ENCODE data around the gene TRIM29. TPM values are rescaled to one million over a fixed set of nuclear protein-coding genes. Genes with fewer than 3 reads are reported as not detected.
"Not testable (repeated sequence)": the region's sequence is repeated elsewhere in the genome, so short reads cannot be mapped to it uniquely, and the experiment has no call there.

TRIM29 gene
- total and polyA plus RNA-seq, 12 donors = 0.24 to 4.3 (median 1.1) TPM; not detected in 3

GRCh38 chr11:120182790-120183491, 45.0 kb upstream of the TRIM29 start:
- TF ChIP-seq POLR2A (IDR thresholded peaks at IDR 0.05) (no peak), CTCF (IDR thresholded peaks at IDR 0.05) (peak in 2 of 6 experiments; percentile 22 to 33)
- Histone ChIP-seq H3K9me3 (replicated peaks in 1 of 3) (no peaks in the 10 kb centered on the region), H3K27me3 (no peaks in the 10 kb centered on the region), H3K27ac (no peak overlapping the region), H3K36me3 (replicated peaks in 1 of 2) (no peaks in the 10 kb centered on the region), H3K4me1 (replicated peaks in 1 of 2) (peaks cover 18 to 36% of the 10 kb centered on the region in 2 donors), H3K4me3 (no peak overlapping the region)
- 80 to 86% (median 84%) methylated on average over 1 to 5 of the region's 5 CpGs for WGBS, 4 donors
- intact Hi-C loops (cut with DNase I) = no loop called here
- DNase-seq = peak in 5 of 7 donors; percentile 47 to 65 (median 53)

- intact Hi-C loops (cut with DNase I) = no loop called here
- DNase-seq = peak in 2 of 7 donors; percentile 11 to 34
- TF ChIP-seq POLR2A (IDR thresholded peaks at IDR 0.05) (no peak), CTCF (IDR thresholded peaks at IDR 0.05) (no peak)
- WGBS, 4 donors = 73 to 82% (median 78%) methylated on average over 7 of the region's 7 CpGs
- no peak overlapping the region for H3K4me3 ChIP-seq
- no peaks in the 10 kb centered on the region for H3K27me3 ChIP-seq
- H3K36me3 ChIP-seq (replicated peaks in 1 of 2) = no peaks in the 10 kb centered on the region
- peaks cover 18 to 30% of the 10 kb centered on the region in 2 donors for H3K4me1 ChIP-seq (replicated peaks in 1 of 2)
- no peak overlapping the region for H3K27ac ChIP-seq
- no peaks in the 10 kb centered on the region for H3K9me3 ChIP-seq (replicated peaks in 1 of 3)
Observed at GRCh38 chr11:120182372-120182771, 44.5 kb upstream of the TRIM29 start.

GRCh38 chr11:120181376-120181975, 43.6 kb upstream of the TRIM29 start:
- Histone ChIP-seq H3K36me3 (replicated peaks in 1 of 2) (no peaks in the 10 kb centered on the region), H3K4me3 (no peak overlapping the region), H3K27me3 (no peaks in the 10 kb centered on the region), H3K4me1 (replicated peaks in 1 of 2) (peaks cover 18 to 25% of the 10 kb centered on the region in 2 donors), H3K27ac (no peak overlapping the region), H3K9me3 (replicated peaks in 1 of 3) (no peaks in the 10 kb centered on the region)
- DNase-seq = peak in 3 of 7 donors; percentile 6 to 17 (median 11)
- TF ChIP-seq CTCF (IDR thresholded peaks at IDR 0.05) = no peak
- TF ChIP-seq POLR2A (IDR thresholded peaks at IDR 0.05) = no peak
- 90 to 97% (median 92%) methylated on average over 8 to 10 of the region's 10 CpGs for WGBS, 4 donors
- intact Hi-C loops (cut with DNase I) = no loop called here

GRCh38 chr11:120180551-120181232, 42.8 kb upstream of the TRIM29 start:
- Histone ChIP-seq H3K27ac (peak overlapping the region in 1 of 5 donors; percentile 35), H3K36me3 (replicated peaks in 1 of 2) (no peaks in the 10 kb centered on the region), H3K4me3 (no peak overlapping the region), H3K4me1 (replicated peaks in 1 of 2) (peaks cover 14 to 20% of the 10 kb centered on the region in 2 donors), H3K9me3 (replicated peaks in 1 of 3) (no peaks in the 10 kb centered on the region), H3K27me3 (no peaks in the 10 kb centered on the region)
- DNase-seq = peak in 5 of 7 donors; percentile 25 to 51 (median 35)
- TF ChIP-seq CTCF (IDR thresholded peaks at IDR 0.05) = peak in 3 of 6 experiments; percentile 21 to 23 (median 23)
- no peak for TF ChIP-seq POLR2A (IDR thresholded peaks at IDR 0.05)
- 51 to 63% (median 58%) methylated on average over 4 to 11 of the region's 11 CpGs for WGBS, 4 donors
- intact Hi-C loops (cut with DNase I) = no loop called here

GRCh38 chr11:120180063-120180462, 42.1 kb upstream of the TRIM29 start:
- H3K27ac ChIP-seq = peak overlapping the region in 1 of 5 donors; percentile 35
- H3K4me1 ChIP-seq (replicated peaks in 1 of 2) = peaks cover 8 to 14% of the 10 kb centered on the region in 2 donors
- DNase-seq = peak in 1 of 7 donors; percentile 28
- WGBS, 4 donors = 88 to 96% (median 94%) methylated on average over 6 of the region's 6 CpGs
- H3K4me3 ChIP-seq; H3K27me3 ChIP-seq; intact Hi-C loops (cut with DNase I); H3K36me3 ChIP-seq (replicated peaks in 1 of 2); H3K9me3 ChIP-seq (replicated peaks in 1 of 3): not testable (repeated sequence)
